GM19023 (cell line): ENCODE results near the gene SYP.

Source experiments
- ATAC-seq: cut with Tn5 transposase; IDR thresholded peaks from one replicate; pipeline ENCODE4 v1.9.1; 2021; ENCODE audit warnings: mild to moderate bottlenecking, moderate library complexity; ENCODE audit not compliant: unreplicated experiment

SYP gene

GRCh38 chrX:49199906-49200771 lies at the start of gene SYP:
Gene SYP (minus strand): TSS chrX:49200193. CDS start chrX:49200186, 7 bp downstream.
- ATAC-seq, result peak; percentile 86

- ATAC-seq, result no peak
These were observed 49.6 kb upstream of the SYP start for GRCh38 chrX:49249616-49250015.

- ATAC-seq, result no peak
These were observed 49.1 kb upstream of the SYP start for GRCh38 chrX:49249071-49249470.

GRCh38 chrX:49247916-49248811 lies 48.2 kb upstream of the SYP start:
- no peak for ATAC-seq

GRCh38 chrX:49247346-49247745 lies 47.4 kb upstream of the SYP start:
- no peak for ATAC-seq

GRCh38 chrX:49246541-49246940 lies 46.5 kb upstream of the SYP start:
- ATAC-seq, result no peak

- no peak for ATAC-seq
These were observed 44.2 kb upstream of the SYP start for GRCh38 chrX:49244207-49244606.

GRCh38 chrX:49243166-49243565 lies 43.2 kb upstream of the SYP start:
- no peak for ATAC-seq

GRCh38 chrX:49242545-49243066 lies 42.6 kb upstream of the SYP start:
- ATAC-seq, result no peak

GRCh38 chrX:49238735-49239134 lies 38.7 kb upstream of the SYP start:
- ATAC-seq, result no peak

GRCh38 chrX:49237060-49237459 lies 37.1 kb upstream of the SYP start:
- no peak for ATAC-seq

- ATAC-seq, result no peak
These were observed 34.0 kb upstream of the SYP start for GRCh38 chrX:49233887-49234555.

GRCh38 chrX:49233176-49233575 lies 33.2 kb upstream of the SYP start, which contains the start of gene CACNA1F:
Gene CACNA1F (minus strand): TSS chrX:49233340. CDS start chrX:49233309, 31 bp downstream.
- ATAC-seq, result no peak

GRCh38 chrX:49232525-49232924 lies 32.5 kb upstream of the SYP start:
- ATAC-seq, result no peak

GRCh38 chrX:49231333-49232000 lies 31.5 kb upstream of the SYP start:
- no peak for ATAC-seq

- peak; percentile 57 for ATAC-seq
These were observed 30.7 kb upstream of the SYP start for GRCh38 chrX:49230500-49231232.

- ATAC-seq, result no peak
These were observed 28.2 kb upstream of the SYP start for GRCh38 chrX:49228185-49228584.

GRCh38 chrX:49227726-49228125 lies 27.7 kb upstream of the SYP start:
- no peak for ATAC-seq

GRCh38 chrX:49226946-49227345 lies 27.0 kb upstream of the SYP start:
- no peak for ATAC-seq

- no peak for ATAC-seq
These were observed 25.9 kb upstream of the SYP start for GRCh38 chrX:49225858-49226257.
